KOPT-K1 (cell line): ENCODE results near the gene GUF1.
"Not testable (repeated sequence)": the region's sequence is repeated elsewhere in the genome, so short reads cannot be mapped to it uniquely, and the experiment has no call there.

Experiments
- H3K27ac ChIP-seq: fragments of 200-600 bp; sonication (generic); 2 replicates; pipeline ENCODE4 v1.5.1; 2016; ENCODE audit warnings: antibody characterized with exemption, mild to moderate bottlenecking, low read depth, low read length; ENCODE audit not compliant: poor library complexity, severe bottlenecking
- H3K36me3 ChIP-seq: fragments of 200-600 bp; sonication (generic); 2 replicates; pipeline ENCODE4 v1.5.1; 2017; ENCODE audit warnings: antibody characterized with exemption, mild to moderate bottlenecking, low read length, moderate library complexity; ENCODE audit not compliant: insufficient read depth
- H3K9me3 ChIP-seq: fragments of 200-600 bp; sonication (generic); 2 replicates; pipeline ENCODE4 v1.5.1; 2017; ENCODE audit warnings: antibody characterized with exemption, low read length, mild to moderate bottlenecking; ENCODE audit not compliant: insufficient read depth, poor library complexity, severe bottlenecking

Gene GUF1

GRCh38 chr4:44728694-44729093 is 50.5 kb downstream of the GUF1 start:
- not testable (repeated sequence) for H3K9me3 ChIP-seq, H3K27ac ChIP-seq, H3K36me3 ChIP-seq

GRCh38 chr4:44736900-44737299 is 58.7 kb downstream of the GUF1 start:
- no peak overlapping the region for H3K27ac ChIP-seq
- no peaks in the 10 kb centered on the region for H3K9me3 ChIP-seq
- H3K36me3 ChIP-seq, result no peaks in the 10 kb centered on the region

GRCh38 chr4:44738615-44739014 is 60.4 kb downstream of the GUF1 start:
- Histone ChIP-seq H3K9me3 (no peaks in the 10 kb centered on the region), H3K27ac (no peak overlapping the region), H3K36me3 (no peaks in the 10 kb centered on the region)

GRCh38 chr4:44740201-44740600 is 62.0 kb downstream of the GUF1 start:
- Histone ChIP-seq H3K36me3 (no peaks in the 10 kb centered on the region), H3K9me3 (no peaks in the 10 kb centered on the region), H3K27ac (no peak overlapping the region)
